OCI-LY3 (cell line): Measurements from ENCODE around the gene ZGLP1.
A peak's percentile ranks its signal among the peaks of the same experiment; 100 is the strongest.

Source experiments
- EZH2phosphoT487 ChIP-seq: fragments of 200-600 bp; shearing (Covaris generic); IDR thresholded peaks from 2 replicates; pipeline ENCODE4 v1.6.1; 2018; ENCODE audit warnings: antibody characterized with exemption, mixed run types, low read depth
- TF ChIP-seq, protein P1 (sequence below): fragments of 200-600, 300-600 bp; sonication (generic); IDR thresholded peaks from 2 replicates; pipeline ENCODE4 v1.5.1; 2014; ENCODE audit warnings: antibody characterized with exemption, low read length, low read depth

DNA sequence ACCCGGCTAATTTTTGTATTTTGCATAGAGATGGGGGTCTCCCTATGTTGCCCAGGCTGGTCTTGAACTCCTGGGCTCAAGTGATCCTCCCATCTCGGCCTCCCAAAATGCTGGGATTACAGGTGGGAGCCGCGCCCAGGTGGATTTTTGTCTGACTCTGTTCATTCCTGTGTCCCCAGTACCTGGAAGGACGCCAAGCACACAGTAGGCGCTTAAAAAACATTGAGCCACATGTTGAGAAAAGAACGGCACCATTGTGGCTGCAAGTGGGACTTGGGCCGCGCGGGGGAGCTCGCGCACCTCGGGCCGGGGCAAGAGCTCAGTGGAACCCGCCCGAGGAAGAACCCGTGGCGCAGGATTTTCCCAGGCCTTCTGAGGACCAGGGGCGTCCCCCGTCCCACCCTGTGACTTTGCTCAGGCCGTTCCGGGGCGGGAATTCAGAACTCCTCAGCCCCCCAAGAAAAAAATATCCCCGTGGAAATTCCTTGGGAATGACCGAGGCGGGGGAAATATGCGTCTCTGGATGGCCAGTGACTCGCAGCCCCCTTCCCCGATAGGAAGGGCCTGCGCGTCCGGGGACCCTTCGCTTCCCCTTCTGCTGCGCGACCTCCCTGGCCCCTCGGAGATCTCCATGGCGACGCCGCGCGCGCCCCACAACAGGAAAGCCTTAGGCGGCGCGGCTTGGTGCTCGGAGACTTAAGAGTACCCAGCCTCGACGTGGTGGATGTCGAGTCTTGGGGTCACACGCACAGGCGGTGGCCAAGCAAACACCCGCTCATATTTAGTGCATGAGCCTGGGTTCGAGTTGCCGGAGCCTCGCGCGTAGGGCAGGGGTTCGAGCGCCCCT is 40.1 kb downstream of the ZGLP1 start:
- no peak for TF ChIP-seq EZH2phosphoT487
- TF ChIP-seq, protein P1, sequence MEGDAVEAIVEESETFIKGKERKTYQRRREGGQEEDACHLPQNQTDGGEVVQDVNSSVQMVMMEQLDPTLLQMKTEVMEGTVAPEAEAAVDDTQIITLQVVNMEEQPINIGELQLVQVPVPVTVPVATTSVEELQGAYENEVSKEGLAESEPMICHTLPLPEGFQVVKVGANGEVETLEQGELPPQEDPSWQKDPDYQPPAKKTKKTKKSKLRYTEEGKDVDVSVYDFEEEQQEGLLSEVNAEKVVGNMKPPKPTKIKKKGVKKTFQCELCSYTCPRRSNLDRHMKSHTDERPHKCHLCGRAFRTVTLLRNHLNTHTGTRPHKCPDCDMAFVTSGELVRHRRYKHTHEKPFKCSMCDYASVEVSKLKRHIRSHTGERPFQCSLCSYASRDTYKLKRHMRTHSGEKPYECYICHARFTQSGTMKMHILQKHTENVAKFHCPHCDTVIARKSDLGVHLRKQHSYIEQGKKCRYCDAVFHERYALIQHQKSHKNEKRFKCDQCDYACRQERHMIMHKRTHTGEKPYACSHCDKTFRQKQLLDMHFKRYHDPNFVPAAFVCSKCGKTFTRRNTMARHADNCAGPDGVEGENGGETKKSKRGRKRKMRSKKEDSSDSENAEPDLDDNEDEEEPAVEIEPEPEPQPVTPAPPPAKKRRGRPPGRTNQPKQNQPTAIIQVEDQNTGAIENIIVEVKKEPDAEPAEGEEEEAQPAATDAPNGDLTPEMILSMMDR = peak; percentile 97
